HCT116 (cell line): Measurements from ENCODE around the gene KCTD1. TPM values are rescaled to one million over a fixed set of nuclear protein-coding genes. Genes with fewer than 3 reads are reported as not detected.

Source experiments
- ATAC-seq: fragments of 200-7000 bp; cut with Tn5 transposase; 2 replicates; pipeline ENCODE4 v1.9.1; 2020; ENCODE audit warnings: mild to moderate bottlenecking, moderate library complexity
- BruUV-seq: library from RNA; stranded (reverse); fragments of 400-500 nt; replicated peaks from 2 replicates; lab custom pipeline; 2021; lab: Mats Ljungman, UMichigan
- CTCF ChIA-PET: fragments of 300-600 bp; sonication (Branson Sonifier 250); formaldehyde crosslinking; loops from one replicate; lab custom pipeline; 2021; ENCODE audit warnings: antibody characterized with exemption; lab: Charles Lee
- POLR2A ChIA-PET: fragments of 300-600, 350-600 bp; sonication (Branson Sonifier 250); formaldehyde crosslinking; loops from one replicate; lab custom pipeline; 2021; ENCODE audit warnings: antibody characterized with exemption; lab: Charles Lee
- RAD21 ChIA-PET, 2 experiments: fragments of 300-600 bp; sonication (Branson Sonifier 250); formaldehyde crosslinking; loops; one replicate each; lab custom pipeline; 2023; ENCODE audit warnings: low total read pairs in 2 of 2; ENCODE audit not compliant: uncharacterized antibody in 2 of 2, unreplicated experiment in 2 of 2, low non-redundant PET in 1 of 2; lab: Charles Lee
- DNase-seq: peaks from one replicate; pipeline ENCODE4 v3.0.0-alpha.2; 2010; ENCODE audit warnings: low read depth, low spot score
- H2AFZ ChIP-seq: fragments of 200-600 bp; shearing (Covaris generic), sonication (generic); 2 replicates; pipeline ENCODE4 v1.6.1; 2017; ENCODE audit warnings: low read depth, mixed run types, mixed read lengths, antibody characterized with exemption, low read length; ENCODE audit not compliant: poor library complexity, severe bottlenecking
- H3K27ac ChIP-seq: 2 replicates; pipeline ENCODE4 v1.5.1; 2012; ENCODE audit warnings: low read depth, low read length
- H3K27me3 ChIP-seq: fragments of 200-600 bp; sonication (generic); 2 replicates; pipeline ENCODE4 v1.6.1; 2016; ENCODE audit warnings: mixed run types, low read length, mixed read lengths; ENCODE audit not compliant: insufficient read depth
- H3K36me3 ChIP-seq, 2 experiments: fragments of 200-500 bp in 1 of 2; fragments of 200-600 bp in 1 of 2; sonication (Bioruptor generic) in 1 of 2; sonication (generic) in 1 of 2; 2 replicates each; pipeline versions ENCODE4 v1.5.1 to v1.6.1; 2014 to 2016; ENCODE audit warnings: low read length in 2 of 2, inconsistent platforms in 1 of 2, mixed read lengths in 1 of 2, mixed run types in 1 of 2; ENCODE audit not compliant: insufficient read depth in 2 of 2, control insufficient read depth in 1 of 2
- H3K4me1 ChIP-seq, 2 experiments: fragments of 200-600 bp in 1 of 2; sonication (generic) in 1 of 2; 2 replicates each; pipeline versions ENCODE4 v1.5.1 to v1.6.1; 2012 to 2017; ENCODE audit warnings: low read length in 2 of 2, inconsistent platforms in 1 of 2, mild to moderate bottlenecking in 1 of 2, mixed read lengths in 1 of 2, mixed run types in 1 of 2, moderate library complexity in 1 of 2; ENCODE audit not compliant: insufficient read depth in 2 of 2, control insufficient read depth in 1 of 2
- H3K4me2 ChIP-seq: fragments of 200-600 bp; sonication (generic); 2 replicates; pipeline ENCODE4 v1.6.1; 2017; ENCODE audit warnings: mixed run types, low read length, mixed read lengths
- H3K4me3 ChIP-seq, 2 experiments: fragments of 200-600 bp in 1 of 2; sonication (generic) in 1 of 2; replicated peaks in 1 of 2; 2 replicates each; pipeline ENCODE4 v1.5.1; 2011 to 2016; ENCODE audit warnings: low read length in 2 of 2, control low read depth in 1 of 2, low read depth in 1 of 2, mild to moderate bottlenecking in 1 of 2, mixed read lengths in 1 of 2, mixed run types in 1 of 2
- H3K79me2 ChIP-seq: fragments of 200-600 bp; sonication (generic); 2 replicates; pipeline ENCODE4 v1.6.1; 2017; ENCODE audit warnings: mild to moderate bottlenecking, mixed run types, low read length, moderate library complexity, mixed read lengths; ENCODE audit not compliant: insufficient read depth
- H3K9ac ChIP-seq: fragments of 200-600 bp; sonication (generic); 2 replicates; pipeline ENCODE4 v1.6.1; 2016; ENCODE audit warnings: low read length, mixed read lengths
- H3K9me2 ChIP-seq: fragments of 200-600 bp; sonication (generic), shearing (Covaris generic); 2 replicates; pipeline ENCODE4 v1.6.1; 2017; ENCODE audit warnings: mixed run types, mild to moderate bottlenecking, moderate library complexity; ENCODE audit not compliant: insufficient read depth
- H3K9me3 ChIP-seq, 2 experiments: fragments of 200-500 bp in 1 of 2; fragments of 200-600 bp in 1 of 2; sonication (Bioruptor generic) in 1 of 2; sonication (generic) in 1 of 2; 2 replicates each; pipeline ENCODE4 v1.6.1; 2014 to 2017; ENCODE audit warnings: low read length in 2 of 2, mixed read lengths in 2 of 2, inconsistent platforms in 1 of 2, low read depth in 1 of 2, mild to moderate bottlenecking in 1 of 2, mixed run types in 1 of 2, moderate library complexity in 1 of 2; ENCODE audit not compliant: control insufficient read depth in 1 of 2, insufficient read depth in 1 of 2
- H4K20me1 ChIP-seq: fragments of 200-600 bp; sonication (generic), shearing (Covaris generic); 2 replicates; pipeline ENCODE4 v1.6.1; 2017; ENCODE audit warnings: mixed run types, mild to moderate bottlenecking, moderate library complexity; ENCODE audit not compliant: insufficient read depth
- CEBPB ChIP-seq: IDR thresholded peaks from 2 replicates; pipeline ENCODE4 v1.6.1; 2012; ENCODE audit warnings: low read depth
- EGR1 ChIP-seq: IDR thresholded peaks from 2 replicates; pipeline ENCODE4 v1.6.1; 2012; ENCODE audit warnings: low read depth
- ELF1 ChIP-seq: IDR thresholded peaks from 2 replicates; pipeline ENCODE4 v1.6.1; 2012; ENCODE audit warnings: low read depth, borderline replicate concordance
- EZH2phosphoT487 ChIP-seq: fragments of 200-600 bp; IDR thresholded peaks from 2 replicates; pipeline ENCODE4 v1.6.1; 2018; ENCODE audit warnings: antibody characterized with exemption, borderline replicate concordance
- FOSL1 ChIP-seq: IDR thresholded peaks from 2 replicates; pipeline ENCODE4 v1.6.1; 2012; ENCODE audit warnings: low read depth
- MAX ChIP-seq: IDR thresholded peaks from 2 replicates; pipeline ENCODE4 v1.6.1; 2012
- POLR2A ChIP-seq: IDR thresholded peaks from 2 replicates; pipeline ENCODE4 v1.7.0; 2011; ENCODE audit warnings: borderline replicate concordance; ENCODE audit not compliant: insufficient read depth, insufficient read length; ENCODE audit errors: extremely low read depth
- POLR2AphosphoS5 ChIP-seq: IDR thresholded peaks from 2 replicates; pipeline ENCODE4 v1.6.1; 2011; ENCODE audit warnings: mild to moderate bottlenecking, low read depth, low read length, moderate library complexity
- REST ChIP-seq: IDR thresholded peaks from 2 replicates; pipeline ENCODE4 v1.6.1; 2012; ENCODE audit warnings: low read depth
- SIN3A ChIP-seq: IDR thresholded peaks from 2 replicates; pipeline ENCODE4 v1.6.1; 2012; ENCODE audit warnings: low read depth
- SRF ChIP-seq: IDR thresholded peaks from 2 replicates; pipeline ENCODE4 v1.6.1; 2012; ENCODE audit warnings: low read depth
- YY1 ChIP-seq: IDR thresholded peaks from 2 replicates; pipeline ENCODE4 v1.6.1; 2011; ENCODE audit warnings: low read length, low read depth, moderate library complexity, mild to moderate bottlenecking; ENCODE audit not compliant: insufficient replicate concordance; ENCODE audit errors: extremely low read depth
- ZBTB33 ChIP-seq: IDR thresholded peaks from 2 replicates; pipeline ENCODE4 v1.6.1; 2011; ENCODE audit warnings: mild to moderate bottlenecking, low read length, moderate library complexity; ENCODE audit not compliant: insufficient replicate concordance; ENCODE audit errors: extremely low read depth
- intact Hi-C: fragments of 100-400 bp; cut with micrococcal nuclease; formaldehyde crosslinking; loops from 2 replicates; pipeline ENCODE4 v1.10.0; 2022
- total RNA-seq: library from RNA; stranded (reverse); gene quantifications from one replicate; pipeline ENCODE4 v1.2.1, GENCODE V29; 2021; ENCODE audit not compliant: unreplicated experiment

KCTD1 gene
- total RNA-seq, 1 experiment from 2014 or later = 16.8 TPM

- TF ChIP-seq ZBTB33 (no peak), FOSL1 (no peak), SIN3A (no peak), POLR2A (no peak), YY1 (no peak), SRF (no peak), CEBPB (no peak), ELF1 (no peak), EGR1 (no peak)
Observed at GRCh38 chr18:26459340-26459739, 89.0 kb downstream of the KCTD1 start (continued).

GRCh38 chr18:26458526-26459232, 89.7 kb downstream of the KCTD1 start:
- H3K9me2 ChIP-seq = no peaks in the 10 kb centered on the region
- no TSS peak for BruUV-seq
- no peak overlapping the region for H3K27ac ChIP-seq
- intact Hi-C loops = no loop called here
- no peak overlapping the region for H3K9ac ChIP-seq
- POLR2A ChIA-PET = no interaction called here
- no peak overlapping the region for H3K4me3 ChIP-seq
- H3K27me3 ChIP-seq = no peaks in the 10 kb centered on the region
- H4K20me1 ChIP-seq = no peaks in the 10 kb centered on the region
- no peak for ATAC-seq
- RAD21 ChIA-PET = no interaction called here
- H3K4me1 ChIP-seq = peaks cover 4 to 19% of the 10 kb centered on the region in 2 experiments; a peak in 3 of 4 replicates
- no peak for DNase-seq
- no peaks in the 10 kb centered on the region for H3K36me3 ChIP-seq
- H2AFZ ChIP-seq = no peak overlapping the region
- CTCF ChIA-PET = no interaction called here
- no peaks in the 10 kb centered on the region for H3K9me3 ChIP-seq
- H3K79me2 ChIP-seq = no peaks in the 10 kb centered on the region
- no peak overlapping the region for H3K4me2 ChIP-seq
- TF ChIP-seq EZH2phosphoT487 = no peak
- no peak for TF ChIP-seq ELF1
- no peak for TF ChIP-seq REST
- no peak for TF ChIP-seq POLR2AphosphoS5
- TF ChIP-seq MAX = no peak
